HG03175 (cell line): ENCODE data around the gene PIF1.
"Not testable (repeated sequence)": the region's sequence is repeated elsewhere in the genome, so short reads cannot be mapped to it uniquely, and the experiment has no call there.

Experiments
- ATAC-seq: cut with Tn5 transposase; IDR thresholded peaks from one replicate; pipeline ENCODE4 v1.9.1; 2021; ENCODE audit warnings: mild to moderate bottlenecking, moderate library complexity; ENCODE audit not compliant: unreplicated experiment

Gene PIF1

GRCh38 chr15:64813075-64813474 lies 12.4 kb downstream of the PIF1 start:
- ATAC-seq: peak; percentile 41

GRCh38 chr15:64810497-64811326 lies 14.7 kb downstream of the PIF1 start:
- no peak for ATAC-seq

- ATAC-seq: peak; percentile 35
Observed at GRCh38 chr15:64809649-64810496, 15.6 kb downstream of the PIF1 start.

GRCh38 chr15:64808785-64809453 lies 16.5 kb downstream of the PIF1 start:
- no peak for ATAC-seq

- no peak for ATAC-seq
Observed at GRCh38 chr15:64807751-64808222, 17.7 kb downstream of the PIF1 start.

GRCh38 chr15:64807051-64807749 lies 18.2 kb downstream of the PIF1 start:
- no peak for ATAC-seq

- ATAC-seq: no peak
Observed at GRCh38 chr15:64806509-64806908, 18.9 kb downstream of the PIF1 start.

- no peak for ATAC-seq
Observed at GRCh38 chr15:64804619-64805018, 20.8 kb downstream of the PIF1 start.

- ATAC-seq: no peak
Observed at GRCh38 chr15:64803526-64803925, 21.9 kb downstream of the PIF1 start.

- no peak for ATAC-seq
Observed at GRCh38 chr15:64800476-64800875, 25.0 kb downstream of the PIF1 start.

GRCh38 chr15:64798905-64799304 lies 26.5 kb downstream of the PIF1 start:
- not testable (repeated sequence) for ATAC-seq

GRCh38 chr15:64795921-64796320 lies 29.5 kb downstream of the PIF1 start:
- not testable (repeated sequence) for ATAC-seq

GRCh38 chr15:64795299-64795698 lies 30.1 kb downstream of the PIF1 start:
- ATAC-seq: not testable (repeated sequence)

- no peak for ATAC-seq
Observed at GRCh38 chr15:64792282-64792681, 33.2 kb downstream of the PIF1 start.

GRCh38 chr15:64791401-64791800 lies 34.0 kb downstream of the PIF1 start:
- no peak for ATAC-seq

GRCh38 chr15:64783796-64784195 lies 41.7 kb downstream of the PIF1 start:
- ATAC-seq: no peak

GRCh38 chr15:64782751-64783150 lies 42.7 kb downstream of the PIF1 start:
- ATAC-seq: no peak

GRCh38 chr15:64781299-64781698 lies 44.1 kb downstream of the PIF1 start:
- no peak for ATAC-seq

- ATAC-seq: no peak
Observed at GRCh38 chr15:64780600-64781156, 44.8 kb downstream of the PIF1 start.

- ATAC-seq: no peak
Observed at GRCh38 chr15:64779630-64780029, 45.8 kb downstream of the PIF1 start.
